Measurements from ENCODE around the gene GREB1L. TPM values are rescaled to one million over a fixed set of nuclear protein-coding genes. Genes with fewer than 3 reads are reported as not detected.

GREB1L gene
- total and polyA plus RNA-seq, 9 of the 15 experiments (the other 6 are each of a cell fraction or from before 2014, with no cell fraction given): 0.03 TPM; not detected in 8

GRCh38 chr18:21305621-21306020 is 63.6 kb downstream of the GREB1L start:
- FAIRE-seq (no peak), DNase-seq (ENCODE audit: extremely low read depth in 1 of 4, low spot score in 3 of 4) (no peak), ATAC-seq (no peak)
- Histone ChIP-seq H3K27me3 (ENCODE audit: control insufficient read depth in 2 of 2, insufficient read depth in 2 of 2, low read length in 2 of 2) (no peaks in the 10 kb centered on the region), H3K9me3 (replicated peaks; ENCODE audit: control insufficient read depth, insufficient read depth, low read depth, low read length) (no peaks in the 10 kb centered on the region), H3K4me3 (no peak overlapping the region), H3K4me2 (ENCODE audit: insufficient read depth, low read length) (no peak overlapping the region), H3K79me2 (ENCODE audit: control insufficient read depth, insufficient read depth, low read length) (no peaks in the 10 kb centered on the region), H4K20me1 (replicated peaks; ENCODE audit: control insufficient read depth, insufficient read depth, low read length) (no peaks in the 10 kb centered on the region), H2AFZ (ENCODE audit: low read depth, low read length) (no peak overlapping the region), H3K9ac (ENCODE audit: insufficient read depth in 1 of 2, low read depth in 2 of 2, low read length in 2 of 2) (no peak overlapping the region), H3K9me1 (ENCODE audit: control insufficient read depth, insufficient read depth, low read length) (no peaks in the 10 kb centered on the region), H3K4me1 (replicated peaks in 1 of 2; ENCODE audit: control insufficient read depth in 2 of 2, insufficient read depth in 2 of 2, low read length in 2 of 2) (no peaks in the 10 kb centered on the region), H3K27ac (ENCODE audit: extremely low read depth, low read depth, low read length) (no peak overlapping the region), H3K36me3 (ENCODE audit: control insufficient read depth, insufficient read depth, low read length) (no peaks in the 10 kb centered on the region)
- CTCF ChIA-PET (ENCODE audit: low intra/inter-chr PET ratio): no interaction called here
- TF ChIP-seq HNRNPK (IDR thresholded peaks at IDR 0.05; ENCODE audit: low read depth, low read length, poor library complexity, severe bottlenecking) (no peak), SRSF9 (IDR thresholded peaks at IDR 0.05; ENCODE audit: borderline replicate concordance, low read depth, low read length) (no peak), ARID1B (IDR thresholded peaks at IDR 0.05) (no peak), PPARD (CRISPR knock-in tag; IDR thresholded peaks at IDR 0.05) (no peak), IFI16 (CRISPR knock-in tag; IDR thresholded peaks at IDR 0.05) (no peak), CAMTA2 (CRISPR knock-in tag; conservative IDR thresholded peaks at IDR 0.05) (no peak)
- TF ChIP-seq, protein P1, sequence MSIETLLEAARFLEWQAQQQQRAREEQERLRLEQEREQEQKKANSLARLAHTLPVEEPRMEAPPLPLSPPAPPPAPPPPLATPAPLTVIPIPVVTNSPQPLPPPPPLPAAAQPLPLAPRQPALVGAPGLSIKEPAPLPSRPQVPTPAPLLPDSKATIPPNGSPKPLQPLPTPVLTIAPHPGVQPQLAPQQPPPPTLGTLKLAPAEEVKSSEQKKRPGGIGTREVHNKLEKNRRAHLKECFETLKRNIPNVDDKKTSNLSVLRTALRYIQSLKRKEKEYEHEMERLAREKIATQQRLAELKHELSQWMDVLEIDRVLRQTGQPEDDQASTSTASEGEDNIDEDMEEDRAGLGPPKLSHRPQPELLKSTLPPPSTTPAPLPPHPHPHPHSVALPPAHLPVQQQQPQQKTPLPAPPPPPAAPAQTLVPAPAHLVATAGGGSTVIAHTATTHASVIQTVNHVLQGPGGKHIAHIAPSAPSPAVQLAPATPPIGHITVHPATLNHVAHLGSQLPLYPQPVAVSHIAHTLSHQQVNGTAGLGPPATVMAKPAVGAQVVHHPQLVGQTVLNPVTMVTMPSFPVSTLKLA (conservative IDR thresholded peaks at IDR 0.05): no peak
- intact Hi-C loops (cut with micrococcal nuclease) (no loop called here), in situ Hi-C loops (cut with MboI) (no loop called here)
- POLR2A ChIA-PET: no interaction called here
- BruUV-seq (replicated peaks): no TSS peak
